ENCODE data around the gene CABP1.

DNA sequence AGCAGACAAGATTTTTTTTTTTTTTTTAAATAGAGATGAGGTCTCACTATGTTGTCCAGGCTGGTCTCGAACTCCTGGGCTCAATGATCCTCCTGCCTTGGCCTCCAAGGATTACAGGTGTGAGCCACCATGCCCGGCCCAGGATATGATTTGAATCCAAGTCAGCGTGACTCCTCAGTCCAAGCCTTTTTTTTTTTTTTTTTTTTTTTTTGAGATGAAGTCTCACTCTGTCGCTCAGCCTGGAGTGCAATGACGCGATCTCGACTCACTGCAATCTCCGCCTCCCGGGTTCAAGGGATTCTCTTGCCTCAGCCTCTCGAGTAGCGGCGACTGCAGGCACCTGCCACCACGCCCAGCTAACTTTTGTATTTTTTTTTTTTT, 6.9 kb downstream of the CABP1 start:
- TF ChIP-seq, protein P1, sequence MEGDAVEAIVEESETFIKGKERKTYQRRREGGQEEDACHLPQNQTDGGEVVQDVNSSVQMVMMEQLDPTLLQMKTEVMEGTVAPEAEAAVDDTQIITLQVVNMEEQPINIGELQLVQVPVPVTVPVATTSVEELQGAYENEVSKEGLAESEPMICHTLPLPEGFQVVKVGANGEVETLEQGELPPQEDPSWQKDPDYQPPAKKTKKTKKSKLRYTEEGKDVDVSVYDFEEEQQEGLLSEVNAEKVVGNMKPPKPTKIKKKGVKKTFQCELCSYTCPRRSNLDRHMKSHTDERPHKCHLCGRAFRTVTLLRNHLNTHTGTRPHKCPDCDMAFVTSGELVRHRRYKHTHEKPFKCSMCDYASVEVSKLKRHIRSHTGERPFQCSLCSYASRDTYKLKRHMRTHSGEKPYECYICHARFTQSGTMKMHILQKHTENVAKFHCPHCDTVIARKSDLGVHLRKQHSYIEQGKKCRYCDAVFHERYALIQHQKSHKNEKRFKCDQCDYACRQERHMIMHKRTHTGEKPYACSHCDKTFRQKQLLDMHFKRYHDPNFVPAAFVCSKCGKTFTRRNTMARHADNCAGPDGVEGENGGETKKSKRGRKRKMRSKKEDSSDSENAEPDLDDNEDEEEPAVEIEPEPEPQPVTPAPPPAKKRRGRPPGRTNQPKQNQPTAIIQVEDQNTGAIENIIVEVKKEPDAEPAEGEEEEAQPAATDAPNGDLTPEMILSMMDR (IDR thresholded peaks at IDR 0.05), result no peak
- no peak for TF ChIP-seq POLR2A (IDR thresholded peaks at IDR 0.05)
